Activated T-cell treated with anti-CD3 and anti-CD28 coated beads, Interleukin-2, amount 50 U/mL, for 4 hours (primary cell): Measurements from ENCODE around the gene ARHGEF9. TPM values are rescaled to one million over a fixed set of nuclear protein-coding genes. Genes with fewer than 3 reads are reported as not detected.
"Not testable (repeated sequence)": the region's sequence is repeated elsewhere in the genome, so short reads cannot be mapped to it uniquely, and the experiment has no call there.

Source experiments
- ATAC-seq, 2 donors: fragments of 200-7000 bp; cut with Tn5 transposase; one replicate each; pipeline ENCODE4 v1.10.0; 2021
- DNase-seq: peaks from one replicate; pipeline ENCODE4 v3.0.0-alpha.2; 2020
- H3K27me3 Mint-ChIP-seq: one replicate; pipeline ENCODE4 v1.8.0; 2021; ENCODE audit warnings: low read depth, mixed read lengths
- H3K36me3 Mint-ChIP-seq: one replicate; pipeline ENCODE4 v1.8.0; 2022; ENCODE audit warnings: mixed read lengths; ENCODE audit not compliant: insufficient read depth
- H3K4me1 Mint-ChIP-seq: one replicate; pipeline ENCODE4 v1.8.0; 2021; ENCODE audit warnings: low read depth, mixed read lengths
- H3K4me3 Mint-ChIP-seq: one replicate; pipeline ENCODE4 v1.8.0; 2021; ENCODE audit warnings: mild to moderate bottlenecking, moderate library complexity, mixed read lengths
- H3K9me3 Mint-ChIP-seq: one replicate; pipeline ENCODE4 v1.8.0; 2021; ENCODE audit warnings: mixed read lengths
- total RNA-seq, 3 donors: library from RNA; stranded (reverse); gene quantifications; one replicate each; pipeline ENCODE4 v1.2.1, GENCODE V29; 2021

Gene ARHGEF9
- 1 to 10 TPM; 7.8 to 9.6 (median 9.5) TPM for total RNA-seq

- no peak for DNase-seq
- Mint-ChIP-seq H3K27me3 (peaks cover 3% of the 10 kb centered on the region), H3K9me3 (no peaks in the 10 kb centered on the region), H3K36me3 (no peaks in the 10 kb centered on the region), H3K4me1 (no peaks in the 10 kb centered on the region), H3K4me3 (peak within 1 kb of the TSS; percentile 64)
- peak; percentile 38 to 51 for ATAC-seq
Observed at GRCh38 chrX:63784902-63785707, at the start of gene ARHGEF9. Gene ARHGEF9 (minus strand): TSS chrX:63785214. CDS start chrX:63785145, 69 bp downstream.

GRCh38 chrX:63825446-63825845 is 40.4 kb upstream of the ARHGEF9 start:
- DNase-seq, H3K36me3 Mint-ChIP-seq, H3K4me3 Mint-ChIP-seq, H3K4me1 Mint-ChIP-seq, H3K27me3 Mint-ChIP-seq, ATAC-seq: not testable (repeated sequence)
- H3K9me3 Mint-ChIP-seq = peaks cover 10% of the 10 kb centered on the region

- H3K4me3 Mint-ChIP-seq = no peak overlapping the region
- H3K4me1 Mint-ChIP-seq = no peaks in the 10 kb centered on the region
- ATAC-seq (no peak), DNase-seq (no peak)
- no peaks in the 10 kb centered on the region for H3K27me3 Mint-ChIP-seq
- no peaks in the 10 kb centered on the region for H3K36me3 Mint-ChIP-seq
- peaks cover 3% of the 10 kb centered on the region for H3K9me3 Mint-ChIP-seq
Observed at GRCh38 chrX:63818156-63818555, 33.1 kb upstream of the ARHGEF9 start.

- Mint-ChIP-seq H3K4me3 (no peak overlapping the region), H3K36me3 (no peaks in the 10 kb centered on the region), H3K9me3 (peaks cover 1% of the 10 kb centered on the region), H3K27me3 (no peaks in the 10 kb centered on the region), H3K4me1 (no peaks in the 10 kb centered on the region)
- DNase-seq (no peak), ATAC-seq (no peak)
Observed at GRCh38 chrX:63817696-63818095, 32.7 kb upstream of the ARHGEF9 start.

GRCh38 chrX:63812823-63813222 is 27.8 kb upstream of the ARHGEF9 start:
- no peak for DNase-seq
- Mint-ChIP-seq H3K9me3 (no peaks in the 10 kb centered on the region), H3K36me3 (no peaks in the 10 kb centered on the region), H3K27me3 (no peaks in the 10 kb centered on the region), H3K4me3 (no peak overlapping the region), H3K4me1 (no peaks in the 10 kb centered on the region)
- no peak for ATAC-seq

GRCh38 chrX:63810746-63811145 is 25.7 kb upstream of the ARHGEF9 start:
- Mint-ChIP-seq H3K36me3 (no peaks in the 10 kb centered on the region), H3K4me1 (no peaks in the 10 kb centered on the region), H3K9me3 (no peaks in the 10 kb centered on the region), H3K27me3 (no peaks in the 10 kb centered on the region), H3K4me3 (no peak overlapping the region)
- ATAC-seq = no peak
- DNase-seq = no peak

- Mint-ChIP-seq H3K4me3 (no peak overlapping the region), H3K27me3 (no peaks in the 10 kb centered on the region), H3K9me3 (no peaks in the 10 kb centered on the region), H3K36me3 (no peaks in the 10 kb centered on the region), H3K4me1 (no peaks in the 10 kb centered on the region)
- ATAC-seq = no peak
- DNase-seq = no peak
Observed at GRCh38 chrX:63809173-63809572, 24.2 kb upstream of the ARHGEF9 start.

GRCh38 chrX:63795406-63795805 is 10.4 kb upstream of the ARHGEF9 start:
- H3K4me3 Mint-ChIP-seq, H3K36me3 Mint-ChIP-seq, H3K4me1 Mint-ChIP-seq, H3K9me3 Mint-ChIP-seq, H3K27me3 Mint-ChIP-seq, DNase-seq: not testable (repeated sequence)
- peak; percentile 85 to 86 for ATAC-seq

GRCh38 chrX:63785708-63786040 is 660 bp upstream of the ARHGEF9 start:
- peaks cover 3% of the 10 kb centered on the region for H3K27me3 Mint-ChIP-seq
- no peaks in the 10 kb centered on the region for H3K36me3 Mint-ChIP-seq
- no peak for DNase-seq
- no peak for ATAC-seq
- no peaks in the 10 kb centered on the region for H3K4me1 Mint-ChIP-seq
- H3K4me3 Mint-ChIP-seq = peak overlapping the region; percentile 43
- no peaks in the 10 kb centered on the region for H3K9me3 Mint-ChIP-seq

- Mint-ChIP-seq H3K4me1 (no peaks in the 10 kb centered on the region), H3K4me3 (no peak overlapping the region), H3K36me3 (no peaks in the 10 kb centered on the region), H3K27me3 (peaks cover 3% of the 10 kb centered on the region), H3K9me3 (no peaks in the 10 kb centered on the region)
- DNase-seq (no peak), ATAC-seq (no peak)
Observed at GRCh38 chrX:63784346-63784901, 590 bp downstream of the ARHGEF9 start.

GRCh38 chrX:63782515-63782914 is 2.5 kb downstream of the ARHGEF9 start:
- DNase-seq = no peak
- H3K4me1 Mint-ChIP-seq = no peaks in the 10 kb centered on the region
- H3K27me3 Mint-ChIP-seq = peaks cover 3% of the 10 kb centered on the region
- H3K9me3 Mint-ChIP-seq = no peaks in the 10 kb centered on the region
- H3K36me3 Mint-ChIP-seq = no peaks in the 10 kb centered on the region
- H3K4me3 Mint-ChIP-seq = no peak overlapping the region
- ATAC-seq = no peak

- no peak for ATAC-seq
- Mint-ChIP-seq H3K36me3 (no peaks in the 10 kb centered on the region), H3K9me3 (no peaks in the 10 kb centered on the region)
Observed at GRCh38 chrX:63768760-63769159, 16.3 kb downstream of the ARHGEF9 start.

GRCh38 chrX:63765712-63766111 is 19.3 kb downstream of the ARHGEF9 start:
- H3K4me3 Mint-ChIP-seq = no peak overlapping the region
- DNase-seq = no peak
- no peaks in the 10 kb centered on the region for H3K9me3 Mint-ChIP-seq
- ATAC-seq = no peak
- H3K4me1 Mint-ChIP-seq = peaks cover 4% of the 10 kb centered on the region
- no peaks in the 10 kb centered on the region for H3K36me3 Mint-ChIP-seq
- no peaks in the 10 kb centered on the region for H3K27me3 Mint-ChIP-seq

More at GRCh38 chrX:63768760-63769159, 16.3 kb downstream of the ARHGEF9 start:
- Mint-ChIP-seq H3K4me1 (no peaks in the 10 kb centered on the region), H3K4me3 (no peak overlapping the region), H3K27me3 (no peaks in the 10 kb centered on the region)
- DNase-seq = no peak

- H3K9me3 Mint-ChIP-seq = no peaks in the 10 kb centered on the region
- no peak overlapping the region for H3K4me3 Mint-ChIP-seq
- no peaks in the 10 kb centered on the region for H3K27me3 Mint-ChIP-seq
- H3K36me3 Mint-ChIP-seq = no peaks in the 10 kb centered on the region
- ATAC-seq (no peak), DNase-seq (no peak)
- peaks cover 4% of the 10 kb centered on the region for H3K4me1 Mint-ChIP-seq
Observed at GRCh38 chrX:63764946-63765345, 20.1 kb downstream of the ARHGEF9 start.

GRCh38 chrX:63761639-63762038 is 23.4 kb downstream of the ARHGEF9 start:
- ATAC-seq (no peak), DNase-seq (no peak)
- Mint-ChIP-seq H3K4me3 (no peak overlapping the region), H3K4me1 (peaks cover 5% of the 10 kb centered on the region), H3K36me3 (no peaks in the 10 kb centered on the region), H3K9me3 (no peaks in the 10 kb centered on the region), H3K27me3 (no peaks in the 10 kb centered on the region)
